DND-41 (cell line): ENCODE results near the gene GRID1.

Source experiments
- CTCF ChIP-seq: IDR thresholded peaks from 2 replicates; pipeline ENCODE4 v1.5.1; 2012; ENCODE audit warnings: borderline replicate concordance, low read length, moderate library complexity, mild to moderate bottlenecking; ENCODE audit not compliant: poor library complexity, severe bottlenecking; ENCODE audit errors: extremely low read depth
- EZH2 ChIP-seq: IDR thresholded peaks from 3 replicates; pipeline ENCODE4 v1.6.1; 2012; ENCODE audit warnings: borderline replicate concordance, low read depth, mild to moderate bottlenecking, moderate library complexity, low read length, inconsistent platforms; ENCODE audit not compliant: severe bottlenecking

- TF ChIP-seq CTCF: no peak
- no peak for TF ChIP-seq EZH2
Measured at GRCh38 chr10:86370006-86370585, 3.5 kb upstream of the GRID1 start.
